ENCODE data around the gene KANK2.

Gene KANK2

DNA sequence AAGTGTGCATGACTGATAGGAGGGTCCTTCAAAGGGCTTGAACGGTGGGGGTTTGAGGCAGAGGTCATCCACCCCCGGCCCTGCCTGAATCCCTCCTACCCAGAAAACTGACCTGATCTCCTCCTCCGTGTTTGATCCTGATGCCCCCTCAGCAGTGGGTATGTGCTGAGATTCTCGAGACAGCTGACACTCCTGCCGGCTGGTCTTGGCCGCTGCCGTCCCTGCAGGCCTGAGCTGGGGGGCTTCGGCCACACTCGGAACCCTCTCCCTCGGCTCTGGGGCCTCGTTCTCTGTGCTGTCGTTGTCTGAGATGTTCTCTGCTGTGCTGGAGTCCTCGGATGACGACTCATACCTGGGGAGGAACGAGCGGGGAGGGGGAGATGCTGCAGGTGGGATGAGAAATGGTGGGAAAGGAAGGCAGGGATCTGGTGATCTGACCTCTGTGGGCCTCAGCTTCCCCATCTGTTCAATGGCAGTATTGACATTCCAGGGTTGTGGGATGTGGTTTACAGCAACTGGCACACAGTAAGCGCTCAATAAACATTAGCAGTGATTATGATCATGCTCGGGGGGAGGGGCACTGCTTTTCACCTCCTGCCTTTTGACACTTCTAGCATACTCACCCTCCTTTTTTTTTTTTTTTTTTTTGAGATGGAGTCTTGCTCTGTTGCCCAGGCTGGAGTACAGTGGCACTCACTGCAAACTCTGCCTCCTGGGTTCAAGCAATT is 20.7 kb downstream of the KANK2 start:
- TF ChIP-seq CTCF (conservative IDR thresholded peaks at IDR 0.05) = no peak
- H3K27ac ChIP-seq = no peak overlapping the region

DNA sequence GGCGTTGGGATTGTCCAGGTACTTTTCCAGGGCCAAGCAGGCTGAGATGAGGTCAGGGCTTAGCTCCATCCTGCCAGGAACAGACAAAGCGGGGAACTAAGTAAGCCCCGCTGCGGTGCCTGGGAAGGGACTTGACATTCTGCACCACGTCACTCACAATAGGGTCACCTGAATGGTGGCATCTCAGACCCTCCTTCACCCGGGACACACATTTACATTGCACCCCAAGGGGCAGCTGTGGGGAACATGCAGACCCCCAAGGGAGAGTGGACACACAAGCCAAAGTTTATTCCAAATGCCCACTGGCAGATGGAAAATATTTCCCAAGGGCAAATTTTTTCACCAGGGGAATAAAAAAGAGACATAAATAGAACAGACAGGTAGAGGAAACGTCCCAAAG is 21.4 kb downstream of the KANK2 start:
- no peak for TF ChIP-seq CTCF (conservative IDR thresholded peaks at IDR 0.05)
- no peak overlapping the region for H3K27ac ChIP-seq

GRCh38 chr19:11174336-11174735 is 23.0 kb downstream of the KANK2 start:
- TF ChIP-seq CTCF (conservative IDR thresholded peaks at IDR 0.05) = no peak

GRCh38 chr19:11173516-11174155 is 23.7 kb downstream of the KANK2 start:
- no peak overlapping the region for H3K27ac ChIP-seq
- TF ChIP-seq CTCF (conservative IDR thresholded peaks at IDR 0.05) = no peak

More at GRCh38 chr19:11174336-11174735, 23.0 kb downstream of the KANK2 start:
- H3K27ac ChIP-seq = no peak overlapping the region

GRCh38 chr19:11172576-11172975 is 24.8 kb downstream of the KANK2 start:
- no peak overlapping the region for H3K27ac ChIP-seq
- no peak for TF ChIP-seq CTCF (conservative IDR thresholded peaks at IDR 0.05)

- no peak overlapping the region for H3K27ac ChIP-seq
- TF ChIP-seq CTCF (conservative IDR thresholded peaks at IDR 0.05) = no peak
Observed at GRCh38 chr19:11171144-11171543, 26.2 kb downstream of the KANK2 start.

DNA sequence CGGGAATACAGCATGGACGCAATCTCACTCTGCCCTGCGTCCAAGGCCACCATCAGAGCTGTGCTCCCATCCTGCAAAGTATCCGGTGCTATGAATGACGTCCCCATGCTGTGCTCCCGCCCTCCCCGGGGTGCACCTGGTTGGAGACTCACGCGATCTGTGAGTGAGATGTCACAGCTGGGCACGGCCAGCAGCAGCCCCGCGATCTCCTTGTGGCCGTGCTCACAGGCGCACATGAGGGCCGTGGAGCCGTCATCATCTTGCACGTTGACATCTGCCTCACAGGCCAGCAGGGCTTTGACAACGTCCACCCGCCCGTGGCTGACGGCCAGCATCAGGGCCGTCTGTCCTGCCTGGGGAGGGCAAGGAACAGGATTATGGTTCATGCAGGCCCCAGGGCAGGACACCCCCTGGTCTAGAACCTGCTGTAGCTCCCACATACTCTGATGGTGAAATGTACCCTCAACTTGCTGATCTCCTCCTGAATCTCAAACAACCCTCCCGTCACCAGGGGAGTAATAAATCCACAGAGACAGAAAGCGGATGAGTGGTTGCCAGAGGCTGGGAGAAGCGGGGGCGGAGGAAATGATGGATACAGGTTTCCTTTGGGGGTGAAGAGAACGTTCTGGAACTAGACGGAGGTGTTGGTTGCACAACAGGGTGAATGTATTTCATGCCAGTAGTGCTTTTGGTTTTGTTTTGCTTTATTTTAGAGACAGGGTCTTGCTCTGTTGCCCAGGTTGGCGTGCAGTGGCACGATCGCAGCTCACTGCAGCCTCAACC is 27.3 kb downstream of the KANK2 start:
- no peak overlapping the region for H3K27ac ChIP-seq
- no peak for TF ChIP-seq CTCF (conservative IDR thresholded peaks at IDR 0.05)
